ENCODE results near the gene RAB6D. TPM values are rescaled to one million over a fixed set of nuclear protein-coding genes. Genes with fewer than 3 reads are reported as not detected.

Gene RAB6D
- total and polyA plus RNA-seq, 2 of the 13 experiments (the other 11 are each of a cell fraction or from before 2014, with no cell fraction given), result 0.01 TPM; not detected in 1

GRCh38 chr2:131410173-131410572 lies 46.2 kb upstream of the RAB6D start:
- Histone ChIP-seq H3K79me2 (ENCODE audit: insufficient read depth, low read length) (no peaks in the 10 kb centered on the region), H4K20me1 (ENCODE audit: insufficient read depth, low read length) (no peaks in the 10 kb centered on the region), H3K27ac (ENCODE audit: extremely low read length, insufficient read depth, low read length) (no peak overlapping the region), H3K4me1 (ENCODE audit: insufficient read depth, low read length) (0 out of 2 replicates have a peak, but pooled peaks cover 8% of the 10 kb centered on the region), H3K27me3 (ENCODE audit: control insufficient read depth in 1 of 2, insufficient read depth in 2 of 2, low read length in 2 of 2) (peaks cover 2 to 34% of the 10 kb centered on the region in 2 experiments; a peak in 4 of 5 replicates), H3K9ac (ENCODE audit: insufficient read depth, low read depth, low read length) (no peak overlapping the region), H2AFZ (ENCODE audit: low read length) (no peak overlapping the region), H3K4me2 (ENCODE audit: low read depth, low read length) (no peak overlapping the region), H3K9me3 (ENCODE audit: low read length) (no peaks in the 10 kb centered on the region), H3K4me3 (replicated peaks in 1 of 3; ENCODE audit: insufficient read depth in 1 of 3, low read depth in 2 of 3, low read length in 3 of 3) (no peak overlapping the region), H3K36me3 (replicated peaks in 1 of 2; ENCODE audit: control insufficient read depth in 1 of 2, insufficient read depth in 2 of 2, low read length in 2 of 2) (no peaks in the 10 kb centered on the region)
- in situ Hi-C loops (cut with HindIII; ENCODE audit: extremely low pct_ligation_motif_present, low pct_unique_long_range_greater_than_20kb) (loop anchor here (25.0 kb wide), 1 partner anchor 252 kb away; no protein-coding TSS in a partner anchor), intact Hi-C loops (cut with micrococcal nuclease; ENCODE audit: unreplicated experiment) (no loop called here)
- CTCF ChIA-PET (ENCODE audit: low intra/inter-chr PET ratio, low total read pairs), result no interaction called here
- FAIRE-seq (no peak), DNase-seq (ENCODE audit: low spot score) (no peak), ATAC-seq (no peak)
- WGBS (ENCODE audit: low lambda C conversion rate), result 3% methylated on average over 2 of the region's 2 CpGs
- TF ChIP-seq ZNF547 (CRISPR knock-in tag; IDR thresholded peaks at IDR 0.05), result no peak
- no peak for TF ChIP-seq NKX3-1 (CRISPR knock-in tag; IDR thresholded peaks at IDR 0.05)
- no peak for TF ChIP-seq ZNF3 (CRISPR knock-in tag; IDR thresholded peaks at IDR 0.05)
- TF ChIP-seq DPF2 (CRISPR knock-in tag; IDR thresholded peaks at IDR 0.05; ENCODE audit: borderline replicate concordance, low read depth), result no peak
- no peak for TF ChIP-seq ZNF562 (CRISPR knock-in tag; IDR thresholded peaks at IDR 0.05; ENCODE audit: borderline replicate concordance)
- TF ChIP-seq SIN3A (IDR thresholded peaks at IDR 0.05; ENCODE audit: borderline replicate concordance, low read depth, low read length), result no peak
- no peak for TF ChIP-seq TCF7 (IDR thresholded peaks at IDR 0.05; ENCODE audit: low read depth)
- peak; percentile 91 to 94 for TF ChIP-seq MAFK (conservative IDR thresholded peaks at IDR 0.05 in 1 of 2, IDR thresholded peaks at IDR 0.05 in 1 of 2; ENCODE audit: low read length in 2 of 2)
- no peak for TF ChIP-seq HMGA1 (CRISPR knock-in tag; conservative IDR thresholded peaks at IDR 0.05)
- no peak for TF ChIP-seq TSC22D2 (CRISPR knock-in tag; IDR thresholded peaks at IDR 0.05; ENCODE audit: borderline replicate concordance)
- peak; percentile 92 for TF ChIP-seq MAFF (IDR thresholded peaks at IDR 0.05; ENCODE audit: low read depth, low read length)
- TF ChIP-seq ZNF800 (CRISPR knock-in tag; IDR thresholded peaks at IDR 0.05), result no peak
- no peak for TF ChIP-seq TARDBP (CRISPR knock-in tag; IDR thresholded peaks at IDR 0.05)
- TF ChIP-seq POLR2AphosphoS5 (IDR thresholded peaks at IDR 0.05; ENCODE audit: low read depth, low read length), result no peak
- no peak for TF ChIP-seq E2F1 (CRISPR knock-in tag; IDR thresholded peaks at IDR 0.05)
- TF ChIP-seq ELF4 (CRISPR knock-in tag; IDR thresholded peaks at IDR 0.05; ENCODE audit: borderline replicate concordance), result no peak
- TF ChIP-seq CENPBD1 (CRISPR knock-in tag; IDR thresholded peaks at IDR 0.05; ENCODE audit: borderline replicate concordance, low read depth), result no peak
- no peak for TF ChIP-seq ARHGAP35 (CRISPR knock-in tag; IDR thresholded peaks at IDR 0.05; ENCODE audit: borderline replicate concordance)
- BruUV-seq (replicated peaks), result no TSS peak
- POLR2A ChIA-PET, result no interaction called here
